Measurements from ENCODE around the gene BACH2. TPM values are rescaled to one million over a fixed set of nuclear protein-coding genes. Genes with fewer than 3 reads are reported as not detected.

Gene BACH2
- total RNA-seq, 1 experiment from 2014 or later, result 3.3 TPM

- no peaks in the 10 kb centered on the region for H3K9me3 ChIP-seq (ENCODE audit: control insufficient read depth in 1 of 2, insufficient read depth in 1 of 2, low read depth in 1 of 2, low read length in 2 of 2)
- H3K79me2 ChIP-seq (ENCODE audit: insufficient read depth, low read length), result no peaks in the 10 kb centered on the region
- no peaks in the 10 kb centered on the region for H4K20me1 ChIP-seq (ENCODE audit: insufficient read depth)
- TF ChIP-seq TCF7L2 (IDR thresholded peaks at IDR 0.05; ENCODE audit: borderline replicate concordance, extremely low read depth, insufficient read depth, insufficient read length) (no peak), RAD21 (IDR thresholded peaks at IDR 0.05; ENCODE audit: low read depth) (no peak), ATF3 (IDR thresholded peaks at IDR 0.05) (no peak), POLR2AphosphoS5 (IDR thresholded peaks at IDR 0.05; ENCODE audit: low read depth, low read length) (no peak), ELF1 (IDR thresholded peaks at IDR 0.05; ENCODE audit: borderline replicate concordance, low read depth) (no peak), EGR1 (IDR thresholded peaks at IDR 0.05; ENCODE audit: low read depth) (no peak), FOSL1 (IDR thresholded peaks at IDR 0.05; ENCODE audit: low read depth) (no peak), SIN3A (IDR thresholded peaks at IDR 0.05; ENCODE audit: low read depth) (no peak), SRF (IDR thresholded peaks at IDR 0.05; ENCODE audit: low read depth) (no peak), EZH2phosphoT487 (IDR thresholded peaks at IDR 0.05; ENCODE audit: borderline replicate concordance) (no peak), YY1 (IDR thresholded peaks at IDR 0.05; ENCODE audit: extremely low read depth, insufficient replicate concordance, low read depth, low read length) (no peak), ZBTB33 (IDR thresholded peaks at IDR 0.05; ENCODE audit: extremely low read depth, insufficient replicate concordance, low read length) (no peak), EZH2 (IDR thresholded peaks at IDR 0.05) (no peak), REST (IDR thresholded peaks at IDR 0.05; ENCODE audit: low read depth) (no peak), CTCF (IDR thresholded peaks at IDR 0.05 in 2 of 3, conservative IDR thresholded peaks at IDR 0.05 in 1 of 3; ENCODE audit: borderline replicate concordance in 1 of 3, insufficient read depth in 1 of 3, low read depth in 2 of 3, low read length in 2 of 3) (no peak)
- H3K36me3 ChIP-seq (ENCODE audit: control insufficient read depth in 1 of 2, insufficient read depth in 2 of 2, low read length in 2 of 2), result no peaks in the 10 kb centered on the region
- no peak overlapping the region for H3K9ac ChIP-seq (ENCODE audit: low read length)
- H3K4me3 ChIP-seq (replicated peaks in 1 of 2; ENCODE audit: low read depth in 1 of 2, low read length in 2 of 2), result no peak overlapping the region
- intact Hi-C loops (cut with micrococcal nuclease), result no loop called here
- no peak overlapping the region for H3K27ac ChIP-seq (ENCODE audit: low read depth, low read length)
- BruUV-seq (replicated peaks), result no TSS peak
- H3K27me3 ChIP-seq (ENCODE audit: insufficient read depth, low read length), result no peaks in the 10 kb centered on the region
- DNase-seq (ENCODE audit: low read depth, low spot score) (no peak), ATAC-seq (no peak)
- H3K9me2 ChIP-seq (ENCODE audit: insufficient read depth), result no peaks in the 10 kb centered on the region
- RAD21 ChIA-PET (ENCODE audit: low non-redundant PET in 1 of 2, low total read pairs in 2 of 2, uncharacterized antibody in 2 of 2, unreplicated experiment in 2 of 2), result no interaction called here
- no peaks in the 10 kb centered on the region for H3K4me1 ChIP-seq (ENCODE audit: control insufficient read depth in 1 of 2, insufficient read depth in 2 of 2, low read length in 2 of 2)
- POLR2A ChIA-PET, result no interaction called here
- no peak overlapping the region for H2AFZ ChIP-seq (ENCODE audit: low read depth, low read length, poor library complexity, severe bottlenecking)
- no peak overlapping the region for H3K4me2 ChIP-seq (ENCODE audit: low read length)
- CTCF ChIA-PET, result no interaction called here
Measured at GRCh38 chr6:90333928-90334327, 37.3 kb upstream of the BACH2 start.

Data from HCT116 (cell line).